Right ventricle myocardium inferior (tissue), 1 donor: ENCODE results near the gene TMEM154. TPM values are rescaled to one million over a fixed set of nuclear protein-coding genes. Genes with fewer than 3 reads are reported as not detected.

Source experiments
- ATAC-seq: fragments of 200-7000 bp; cut with Tn5 transposase; one replicate; pipeline ENCODE4 v1.9.1; 2020; ENCODE audit warnings: mild to moderate bottlenecking, moderate library complexity
- DNase-seq: peaks from one replicate; pipeline ENCODE4 v3.0.0; 2021; ENCODE audit errors: missing footprints
- intact Hi-C: fragments of 100-400 bp; cut with DNase I; formaldehyde crosslinking; loops from one replicate; pipeline ENCODE4 v1.11.0; 2022
- total RNA-seq: library from RNA; stranded (reverse); fragmentation: NEBNext Ultra II Directional; extraction: Animal tissue kit (Norgen Biotek cat#: 25700); gene quantifications from one replicate; pipeline ENCODE4 v1.2.1, GENCODE V29; 2021
- donor health status: DM: no; HTN: yes; CAD: no; lungs with severe emphysema.

The TMEM154 gene
- total RNA-seq, 1 donor from 2014 or later: 3.2 TPM

GRCh38 chr4:152607178-152607577 is 72.6 kb downstream of the TMEM154 start:
- DNase-seq (no peak), ATAC-seq (no peak)
- intact Hi-C loops: no loop called here

- intact Hi-C loops: no loop called here
- DNase-seq (no peak), ATAC-seq (no peak)
Measured at GRCh38 chr4:152606753-152607152, 73.0 kb downstream of the TMEM154 start.

GRCh38 chr4:152605641-152606335 is 74.0 kb downstream of the TMEM154 start:
- ATAC-seq (peak; percentile 78), DNase-seq (no peak)
- intact Hi-C loops: no loop called here

- DNase-seq: no peak
- intact Hi-C loops: no loop called here
Measured at GRCh38 chr4:152605031-152605430, 74.8 kb downstream of the TMEM154 start.

GRCh38 chr4:152601156-152601555 is 78.6 kb downstream of the TMEM154 start:
- DNase-seq (no peak), ATAC-seq (no peak)
- intact Hi-C loops: no loop called here

More at GRCh38 chr4:152605031-152605430, 74.8 kb downstream of the TMEM154 start:
- no peak for ATAC-seq

- intact Hi-C loops: no loop called here
Measured at GRCh38 chr4:152599636-152600035, 80.2 kb downstream of the TMEM154 start.

GRCh38 chr4:152599095-152599494 is 80.7 kb downstream of the TMEM154 start:
- DNase-seq (no peak), ATAC-seq (no peak)
- intact Hi-C loops: no loop called here

More at GRCh38 chr4:152599636-152600035, 80.2 kb downstream of the TMEM154 start:
- DNase-seq (no peak), ATAC-seq (no peak)

GRCh38 chr4:152598454-152598853 is 81.3 kb downstream of the TMEM154 start:
- DNase-seq (no peak), ATAC-seq (no peak)
- intact Hi-C loops: no loop called here

- DNase-seq: no peak
- ATAC-seq: no peak
- intact Hi-C loops: no loop called here
Measured at GRCh38 chr4:152594978-152595925, 84.5 kb downstream of the TMEM154 start.

GRCh38 chr4:152594057-152594456 is 85.7 kb downstream of the TMEM154 start:
- intact Hi-C loops: no loop called here
- DNase-seq (no peak), ATAC-seq (no peak)

GRCh38 chr4:152591876-152592275 is 87.9 kb downstream of the TMEM154 start:
- intact Hi-C loops: no loop called here
- ATAC-seq: no peak
- DNase-seq: no peak

GRCh38 chr4:152591396-152591795 is 88.4 kb downstream of the TMEM154 start:
- intact Hi-C loops: no loop called here
- ATAC-seq (peak; percentile 84), DNase-seq (peak; percentile 83)

GRCh38 chr4:152590179-152591031 is 89.4 kb downstream of the TMEM154 start:
- intact Hi-C loops: no loop called here
- DNase-seq (no peak), ATAC-seq (no peak)

GRCh38 chr4:152588869-152589268 is 90.9 kb downstream of the TMEM154 start:
- no peak for DNase-seq
- intact Hi-C loops: no loop called here

GRCh38 chr4:152587127-152587526 is 92.7 kb downstream of the TMEM154 start:
- intact Hi-C loops: no loop called here
- no peak for DNase-seq
- no peak for ATAC-seq

More at GRCh38 chr4:152588869-152589268, 90.9 kb downstream of the TMEM154 start:
- no peak for ATAC-seq

GRCh38 chr4:152586668-152587067 is 93.1 kb downstream of the TMEM154 start:
- DNase-seq (no peak), ATAC-seq (no peak)
- intact Hi-C loops: no loop called here

- ATAC-seq (no peak), DNase-seq (no peak)
- intact Hi-C loops: no loop called here
Measured at GRCh38 chr4:152585023-152585441, 94.8 kb downstream of the TMEM154 start.

GRCh38 chr4:152581536-152582160 is 98.1 kb downstream of the TMEM154 start:
- intact Hi-C loops: no loop called here
- ATAC-seq (no peak), DNase-seq (no peak)
